GM19452 (cell line): ENCODE measurements around the gene TANC1.

ENCODE experiments used
- ATAC-seq: cut with Tn5 transposase; IDR thresholded peaks from one replicate; pipeline ENCODE4 v1.9.1; 2021; ENCODE audit not compliant: unreplicated experiment

The TANC1 gene

GRCh38 chr2:159211447-159212396 is 243.3 kb downstream of the TANC1 start:
- no peak for ATAC-seq

GRCh38 chr2:159213296-159213695 is 244.9 kb downstream of the TANC1 start:
- no peak for ATAC-seq

GRCh38 chr2:159214325-159214865 is 246.0 kb downstream of the TANC1 start:
- ATAC-seq, result no peak

GRCh38 chr2:159215116-159215515 is 246.7 kb downstream of the TANC1 start:
- ATAC-seq, result no peak

GRCh38 chr2:159217676-159218075 is 249.2 kb downstream of the TANC1 start:
- ATAC-seq, result no peak

GRCh38 chr2:159218389-159218788 is 249.9 kb downstream of the TANC1 start:
- ATAC-seq, result no peak

GRCh38 chr2:159219394-159219998 is 251.1 kb downstream of the TANC1 start:
- ATAC-seq, result no peak

GRCh38 chr2:159224061-159224813 is 255.8 kb downstream of the TANC1 start:
- no peak for ATAC-seq

- no peak for ATAC-seq
Measured at GRCh38 chr2:159225025-159226016, 256.9 kb downstream of the TANC1 start.

GRCh38 chr2:159226059-159226461 is 257.6 kb downstream of the TANC1 start:
- no peak for ATAC-seq

GRCh38 chr2:159226608-159227385 is 258.4 kb downstream of the TANC1 start:
- no peak for ATAC-seq

- ATAC-seq, result no peak
Measured at GRCh38 chr2:159227467-159227866, 259.0 kb downstream of the TANC1 start.

GRCh38 chr2:159228081-159228581 is 259.7 kb downstream of the TANC1 start:
- ATAC-seq, result no peak

GRCh38 chr2:159229476-159230144 is 261.2 kb downstream of the TANC1 start:
- ATAC-seq, result no peak

- no peak for ATAC-seq
Measured at GRCh38 chr2:159230145-159230877, 261.9 kb downstream of the TANC1 start.

GRCh38 chr2:159232456-159233170 is 264.2 kb downstream of the TANC1 start:
- no peak for ATAC-seq

- no peak for ATAC-seq
Measured at GRCh38 chr2:159234868-159235267, 266.4 kb downstream of the TANC1 start.
